C4-2B (cell line): Measurements from ENCODE around the gene SPACA6.

ENCODE experiments used
- ZFX ChIP-seq: fragments of 450-650 bp; IDR thresholded peaks from 2 replicates; pipeline ENCODE4 v1.6.1; 2017
- TF ChIP-seq, protein P1 (sequence below): fragments of 450-650 bp; conservative IDR thresholded peaks from 2 replicates; pipeline ENCODE4 v1.5.1; 2017; ENCODE audit warnings: mild to moderate bottlenecking

GRCh38 chr19:51694318-51695085, 1.4 kb downstream of the SPACA6 start:
- TF ChIP-seq, protein P1, sequence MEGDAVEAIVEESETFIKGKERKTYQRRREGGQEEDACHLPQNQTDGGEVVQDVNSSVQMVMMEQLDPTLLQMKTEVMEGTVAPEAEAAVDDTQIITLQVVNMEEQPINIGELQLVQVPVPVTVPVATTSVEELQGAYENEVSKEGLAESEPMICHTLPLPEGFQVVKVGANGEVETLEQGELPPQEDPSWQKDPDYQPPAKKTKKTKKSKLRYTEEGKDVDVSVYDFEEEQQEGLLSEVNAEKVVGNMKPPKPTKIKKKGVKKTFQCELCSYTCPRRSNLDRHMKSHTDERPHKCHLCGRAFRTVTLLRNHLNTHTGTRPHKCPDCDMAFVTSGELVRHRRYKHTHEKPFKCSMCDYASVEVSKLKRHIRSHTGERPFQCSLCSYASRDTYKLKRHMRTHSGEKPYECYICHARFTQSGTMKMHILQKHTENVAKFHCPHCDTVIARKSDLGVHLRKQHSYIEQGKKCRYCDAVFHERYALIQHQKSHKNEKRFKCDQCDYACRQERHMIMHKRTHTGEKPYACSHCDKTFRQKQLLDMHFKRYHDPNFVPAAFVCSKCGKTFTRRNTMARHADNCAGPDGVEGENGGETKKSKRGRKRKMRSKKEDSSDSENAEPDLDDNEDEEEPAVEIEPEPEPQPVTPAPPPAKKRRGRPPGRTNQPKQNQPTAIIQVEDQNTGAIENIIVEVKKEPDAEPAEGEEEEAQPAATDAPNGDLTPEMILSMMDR = no peak
- TF ChIP-seq ZFX = no peak
